Astrocyte (in vitro differentiated cells and primary cell): ENCODE data around the gene ZNF71.

Source experiments
- EZH2 ChIP-seq: IDR thresholded peaks from 2 replicates; pipeline ENCODE4 v1.6.1; 2012; ENCODE audit warnings: mild to moderate bottlenecking, low read length, inconsistent platforms; ENCODE audit not compliant: insufficient read depth
- TF ChIP-seq, protein P1 (sequence below): IDR thresholded peaks from 2 replicates; pipeline ENCODE4 v1.5.1; 2011; ENCODE audit warnings: low read depth, mild to moderate bottlenecking, inconsistent platforms, low read length, moderate library complexity; ENCODE audit not compliant: insufficient read depth

DNA sequence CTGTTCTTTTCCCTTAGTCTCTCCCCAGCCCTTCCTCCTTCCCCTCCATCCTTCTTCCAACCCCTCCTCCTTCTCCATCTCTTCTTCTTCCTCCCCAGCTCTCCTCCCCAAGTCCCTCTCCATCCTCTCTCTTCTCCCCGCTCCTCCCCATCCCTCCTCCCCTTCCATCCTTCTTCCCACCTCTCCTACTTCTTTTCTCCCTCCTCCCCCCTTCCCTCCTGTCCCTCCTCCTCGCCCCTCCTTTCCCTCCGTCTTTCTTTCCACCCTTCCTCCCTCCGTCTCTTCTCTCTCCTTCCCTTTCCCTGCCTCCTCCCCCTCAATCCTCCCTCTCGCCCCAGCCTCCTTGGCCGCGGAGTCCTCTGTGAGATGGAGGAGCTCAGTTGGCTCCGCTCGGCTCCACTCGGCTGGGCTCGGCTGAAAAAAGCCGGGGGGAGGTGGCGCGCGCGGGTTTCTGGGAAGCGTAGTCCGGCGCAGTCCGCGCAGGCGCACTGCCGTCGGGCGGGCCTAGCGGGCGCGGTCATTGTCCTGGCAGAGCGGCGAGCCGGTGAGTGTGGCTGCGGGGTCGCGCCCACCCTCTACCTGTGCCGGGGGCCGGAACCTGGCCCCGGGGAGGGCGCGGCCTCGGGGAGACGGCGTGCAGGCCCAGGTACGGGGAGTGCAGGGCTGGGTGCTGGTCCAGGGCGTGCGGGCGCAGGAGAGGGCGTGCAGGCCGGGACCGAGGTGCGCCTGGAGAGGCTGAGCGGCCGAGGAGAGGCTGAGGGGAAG lies at the start of gene ZNF71:
- no peak for TF ChIP-seq EZH2
- TF ChIP-seq, protein P1, sequence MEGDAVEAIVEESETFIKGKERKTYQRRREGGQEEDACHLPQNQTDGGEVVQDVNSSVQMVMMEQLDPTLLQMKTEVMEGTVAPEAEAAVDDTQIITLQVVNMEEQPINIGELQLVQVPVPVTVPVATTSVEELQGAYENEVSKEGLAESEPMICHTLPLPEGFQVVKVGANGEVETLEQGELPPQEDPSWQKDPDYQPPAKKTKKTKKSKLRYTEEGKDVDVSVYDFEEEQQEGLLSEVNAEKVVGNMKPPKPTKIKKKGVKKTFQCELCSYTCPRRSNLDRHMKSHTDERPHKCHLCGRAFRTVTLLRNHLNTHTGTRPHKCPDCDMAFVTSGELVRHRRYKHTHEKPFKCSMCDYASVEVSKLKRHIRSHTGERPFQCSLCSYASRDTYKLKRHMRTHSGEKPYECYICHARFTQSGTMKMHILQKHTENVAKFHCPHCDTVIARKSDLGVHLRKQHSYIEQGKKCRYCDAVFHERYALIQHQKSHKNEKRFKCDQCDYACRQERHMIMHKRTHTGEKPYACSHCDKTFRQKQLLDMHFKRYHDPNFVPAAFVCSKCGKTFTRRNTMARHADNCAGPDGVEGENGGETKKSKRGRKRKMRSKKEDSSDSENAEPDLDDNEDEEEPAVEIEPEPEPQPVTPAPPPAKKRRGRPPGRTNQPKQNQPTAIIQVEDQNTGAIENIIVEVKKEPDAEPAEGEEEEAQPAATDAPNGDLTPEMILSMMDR, result no peak
